Loucy (cell line): ENCODE results near the gene KPNA5.

Experiments used
- EZH2phosphoT487 ChIP-seq: fragments of 200-600 bp; IDR thresholded peaks from 2 replicates; pipeline ENCODE4 v1.6.1; 2018; ENCODE audit warnings: antibody characterized with exemption, mild to moderate bottlenecking, moderate library complexity, borderline replicate concordance
- TF ChIP-seq, protein P1 (sequence below): fragments of 200-600 bp; sonication (generic); conservative IDR thresholded peaks from 2 replicates; pipeline ENCODE4 v1.5.1; 2014; ENCODE audit warnings: mild to moderate bottlenecking, antibody characterized with exemption, low read length

DNA sequence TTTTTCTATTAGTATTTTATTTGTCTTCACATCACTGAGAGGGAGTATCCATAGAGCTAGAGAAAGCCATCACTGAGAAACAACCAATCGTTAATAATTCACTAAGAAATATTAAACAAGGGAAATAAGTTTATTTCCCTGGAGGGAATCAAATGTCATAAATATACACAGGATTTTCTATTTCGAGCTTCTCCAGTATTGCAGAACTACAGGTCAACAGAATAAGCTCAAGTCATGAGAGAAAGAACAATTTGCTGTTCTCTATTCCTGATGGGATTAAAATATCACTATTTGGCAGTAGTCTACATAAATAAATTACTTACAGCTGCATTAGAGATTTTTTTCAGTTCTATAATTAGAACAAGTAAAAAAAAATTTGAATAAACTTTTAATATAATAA is 86.7 kb downstream of the KPNA5 start:
- TF ChIP-seq, protein P1, sequence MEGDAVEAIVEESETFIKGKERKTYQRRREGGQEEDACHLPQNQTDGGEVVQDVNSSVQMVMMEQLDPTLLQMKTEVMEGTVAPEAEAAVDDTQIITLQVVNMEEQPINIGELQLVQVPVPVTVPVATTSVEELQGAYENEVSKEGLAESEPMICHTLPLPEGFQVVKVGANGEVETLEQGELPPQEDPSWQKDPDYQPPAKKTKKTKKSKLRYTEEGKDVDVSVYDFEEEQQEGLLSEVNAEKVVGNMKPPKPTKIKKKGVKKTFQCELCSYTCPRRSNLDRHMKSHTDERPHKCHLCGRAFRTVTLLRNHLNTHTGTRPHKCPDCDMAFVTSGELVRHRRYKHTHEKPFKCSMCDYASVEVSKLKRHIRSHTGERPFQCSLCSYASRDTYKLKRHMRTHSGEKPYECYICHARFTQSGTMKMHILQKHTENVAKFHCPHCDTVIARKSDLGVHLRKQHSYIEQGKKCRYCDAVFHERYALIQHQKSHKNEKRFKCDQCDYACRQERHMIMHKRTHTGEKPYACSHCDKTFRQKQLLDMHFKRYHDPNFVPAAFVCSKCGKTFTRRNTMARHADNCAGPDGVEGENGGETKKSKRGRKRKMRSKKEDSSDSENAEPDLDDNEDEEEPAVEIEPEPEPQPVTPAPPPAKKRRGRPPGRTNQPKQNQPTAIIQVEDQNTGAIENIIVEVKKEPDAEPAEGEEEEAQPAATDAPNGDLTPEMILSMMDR, result no peak
- no peak for TF ChIP-seq EZH2phosphoT487
